NCI-H1048 (cell line): ENCODE results near the gene CDK11A.
"Not testable (repeated sequence)": the region's sequence is repeated elsewhere in the genome, so short reads cannot be mapped to it uniquely, and the experiment has no call there.

ENCODE experiments used
- DNase-seq: peaks from one replicate; lab custom pipeline; 2025; lab: John Stamatoyannopoulos, UW

The CDK11A gene

DNA sequence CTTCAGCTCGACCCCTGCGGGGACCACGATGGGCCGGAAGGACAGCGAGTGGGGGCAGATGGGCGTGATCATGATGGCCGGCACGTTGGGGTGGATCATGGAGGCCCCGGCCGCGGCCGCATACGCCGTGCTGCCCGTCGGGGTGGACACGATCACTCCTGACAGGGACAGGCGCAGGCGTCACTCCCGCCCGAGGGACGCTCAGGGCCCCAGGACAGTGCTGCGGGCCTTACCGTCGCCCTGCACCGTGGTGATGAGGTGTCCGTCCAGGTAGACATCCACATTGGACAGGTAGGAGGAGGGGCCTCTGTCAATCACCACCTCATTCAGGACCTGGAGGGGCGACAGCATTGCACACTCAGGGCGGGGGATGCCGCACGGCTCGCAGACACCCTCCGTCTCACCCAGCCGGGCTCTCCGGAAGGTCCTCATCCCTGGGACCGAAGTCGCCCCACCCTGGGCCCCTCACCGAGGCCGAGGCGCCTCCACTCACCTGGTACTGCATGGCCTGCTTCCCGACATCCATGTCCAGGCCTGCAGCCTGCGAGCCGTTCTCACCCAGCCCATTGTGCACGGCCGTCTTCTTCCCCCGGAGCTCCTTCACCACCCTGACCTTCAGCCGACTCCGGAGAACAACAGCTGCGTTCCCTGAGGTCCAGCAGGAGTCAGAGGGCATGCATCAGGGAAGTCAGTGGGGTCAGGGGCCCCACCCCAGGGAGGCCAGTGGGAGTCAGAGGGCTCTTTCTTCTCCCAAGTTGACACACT is 30.1 kb upstream of the CDK11A start:
- no peak for DNase-seq

DNA sequence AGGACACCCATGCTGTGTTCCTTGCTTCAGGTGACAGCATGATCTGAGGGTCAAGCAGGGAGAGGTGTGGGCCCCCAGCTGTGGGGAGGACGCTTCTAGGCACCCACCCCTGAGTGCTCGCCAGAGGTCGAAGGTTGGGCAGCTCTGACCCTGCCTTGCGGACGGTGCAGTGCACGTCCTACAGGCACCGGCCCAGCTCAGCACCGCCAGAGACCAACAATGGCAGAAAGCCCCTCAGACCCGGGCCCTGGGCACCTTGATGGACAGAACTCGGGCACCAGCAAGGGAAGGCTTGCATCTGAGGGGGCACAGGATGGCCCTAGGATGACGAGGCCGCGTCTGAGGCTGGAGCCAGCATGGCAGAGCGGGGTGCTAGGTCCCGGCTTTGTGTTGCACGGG is 29.4 kb upstream of the CDK11A start:
- DNase-seq: no peak

DNA sequence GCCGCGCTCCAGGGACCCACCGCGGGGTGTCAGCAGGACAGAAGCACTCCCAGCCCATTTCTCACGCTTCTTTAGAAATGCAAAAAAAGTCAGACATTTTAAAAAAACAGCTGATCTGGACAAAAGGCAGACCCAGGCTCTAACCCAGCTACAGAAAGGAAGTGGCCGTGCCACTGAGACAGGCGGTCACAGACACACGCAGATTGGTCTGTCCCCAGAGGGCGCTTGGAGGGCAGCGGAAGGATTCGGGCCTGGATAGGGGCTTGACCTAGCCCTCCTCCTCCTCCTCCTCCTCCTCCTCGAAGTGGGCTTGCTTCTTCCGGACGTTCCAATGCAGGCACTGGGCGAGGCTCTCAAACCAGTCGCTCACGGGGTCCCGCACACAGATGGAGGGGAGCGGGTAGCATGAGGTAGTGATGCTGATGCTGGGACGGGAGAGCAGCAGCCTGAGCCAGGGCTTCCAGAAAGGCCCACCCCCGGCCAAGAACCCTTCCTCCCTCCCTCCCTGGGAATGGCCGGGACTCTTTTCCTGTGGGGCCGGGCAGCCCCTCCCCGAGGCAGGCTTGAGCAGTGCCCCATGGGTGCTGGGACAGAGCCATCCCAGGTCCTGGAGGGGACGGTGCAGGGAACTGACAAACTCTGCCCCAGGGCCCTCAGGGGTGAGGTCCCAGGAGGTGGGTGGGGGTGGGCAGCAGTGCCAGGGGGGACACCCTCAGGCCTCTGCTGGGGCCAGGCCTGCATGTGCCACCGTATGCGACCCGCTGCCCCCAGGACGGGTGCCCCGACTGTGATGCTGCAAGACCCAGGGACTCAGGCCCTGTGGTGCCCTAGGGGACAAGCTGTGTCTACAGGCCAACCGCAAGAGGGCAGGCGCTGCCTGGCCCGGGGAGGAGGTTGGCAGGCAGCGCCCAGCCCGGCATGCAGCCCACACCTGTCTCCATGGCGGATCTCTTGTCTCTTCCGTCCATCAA is 28.8 kb upstream of the CDK11A start:
- no peak for DNase-seq

DNA sequence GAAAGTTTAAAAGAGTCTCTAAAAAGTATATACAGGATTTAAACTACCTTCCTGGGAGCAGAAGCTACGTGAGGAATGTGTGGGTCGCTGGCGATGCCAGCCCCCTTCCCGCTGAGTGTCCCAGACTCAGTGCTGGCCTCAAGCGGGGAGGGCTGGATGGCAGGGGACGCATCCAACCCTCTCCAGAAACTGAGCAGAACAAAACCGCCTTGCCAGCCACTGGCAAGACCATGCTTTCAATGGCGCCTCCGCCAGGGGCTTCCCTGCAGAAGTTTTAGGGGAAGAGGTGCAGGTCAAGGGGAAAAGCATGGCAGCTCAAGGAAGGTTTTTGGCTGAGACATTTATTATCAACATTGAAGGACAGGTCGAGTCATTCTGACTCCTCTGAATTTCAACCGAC is 28.0 kb upstream of the CDK11A start:
- no peak for DNase-seq

DNA sequence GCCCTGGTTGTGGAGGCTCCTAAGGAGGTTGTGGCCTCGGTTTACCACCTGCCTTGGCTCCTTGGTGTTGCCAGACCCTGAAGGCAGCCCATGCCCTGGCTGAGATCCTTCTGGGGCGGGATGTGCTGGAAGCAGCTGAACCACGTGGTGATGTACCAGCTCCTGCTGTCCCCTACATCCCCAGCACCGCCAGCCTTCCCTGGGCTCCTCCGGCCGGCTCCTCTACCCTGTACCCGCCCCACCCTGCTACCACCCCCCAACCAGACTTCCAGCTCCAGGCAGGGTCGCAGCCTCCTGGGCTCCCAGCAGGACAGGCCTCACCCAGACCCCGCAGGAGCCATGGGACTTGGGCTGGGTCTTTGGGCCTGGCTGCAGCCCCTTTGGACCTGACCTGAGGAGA is 25.8 kb upstream of the CDK11A start:
- not testable (repeated sequence) for DNase-seq

DNA sequence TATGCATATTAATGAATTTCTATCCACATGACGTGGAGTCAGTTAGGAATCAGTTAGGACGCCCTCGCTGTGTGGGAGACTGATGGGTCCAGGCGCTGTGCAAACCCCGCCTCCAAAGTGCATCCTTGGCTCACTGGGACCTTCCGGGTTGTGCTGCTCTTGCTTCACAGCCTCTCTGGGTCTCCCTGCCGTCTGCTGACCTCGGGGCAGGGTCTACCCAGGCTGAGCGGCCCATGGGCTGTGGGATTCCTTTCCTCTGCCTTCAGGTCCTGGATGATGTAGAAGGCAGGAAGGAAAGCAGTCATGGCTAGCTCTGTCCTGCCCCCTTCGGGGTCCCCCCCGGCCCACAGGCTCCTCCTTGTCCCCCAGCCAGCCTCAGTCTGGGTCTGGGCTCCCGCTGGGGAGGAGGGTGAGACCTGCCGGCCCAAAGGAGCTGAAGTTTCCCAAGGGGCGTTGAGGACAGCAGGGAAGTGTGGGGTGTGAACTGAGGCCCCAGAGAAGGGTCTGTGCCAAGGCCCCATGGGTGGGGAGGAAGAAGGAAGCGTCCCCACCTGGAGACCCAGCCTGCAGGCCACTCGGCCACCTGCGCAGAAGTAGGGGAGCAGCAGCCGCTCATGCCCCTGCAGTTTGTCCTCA is 24.6 kb upstream of the CDK11A start:
- DNase-seq: no peak

DNA sequence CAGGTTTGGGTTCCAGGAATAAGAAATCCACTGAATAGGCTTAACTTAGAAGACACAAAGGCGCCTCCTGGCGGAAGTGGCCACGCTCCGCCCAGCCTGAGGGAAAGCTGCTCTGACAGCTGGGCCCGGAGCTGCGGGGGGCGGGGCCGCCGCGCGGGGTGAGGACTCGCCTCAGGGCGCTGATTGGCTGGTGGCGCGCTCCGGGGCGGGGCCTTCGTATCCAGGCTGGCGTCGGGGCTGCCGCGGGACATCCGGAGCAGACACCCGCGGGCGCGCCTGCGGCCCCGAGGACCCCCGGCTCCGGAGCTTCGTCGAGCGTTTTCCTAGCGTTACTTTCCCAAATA is 22.4 kb upstream of the CDK11A start:
- DNase-seq: not testable (repeated sequence)

DNA sequence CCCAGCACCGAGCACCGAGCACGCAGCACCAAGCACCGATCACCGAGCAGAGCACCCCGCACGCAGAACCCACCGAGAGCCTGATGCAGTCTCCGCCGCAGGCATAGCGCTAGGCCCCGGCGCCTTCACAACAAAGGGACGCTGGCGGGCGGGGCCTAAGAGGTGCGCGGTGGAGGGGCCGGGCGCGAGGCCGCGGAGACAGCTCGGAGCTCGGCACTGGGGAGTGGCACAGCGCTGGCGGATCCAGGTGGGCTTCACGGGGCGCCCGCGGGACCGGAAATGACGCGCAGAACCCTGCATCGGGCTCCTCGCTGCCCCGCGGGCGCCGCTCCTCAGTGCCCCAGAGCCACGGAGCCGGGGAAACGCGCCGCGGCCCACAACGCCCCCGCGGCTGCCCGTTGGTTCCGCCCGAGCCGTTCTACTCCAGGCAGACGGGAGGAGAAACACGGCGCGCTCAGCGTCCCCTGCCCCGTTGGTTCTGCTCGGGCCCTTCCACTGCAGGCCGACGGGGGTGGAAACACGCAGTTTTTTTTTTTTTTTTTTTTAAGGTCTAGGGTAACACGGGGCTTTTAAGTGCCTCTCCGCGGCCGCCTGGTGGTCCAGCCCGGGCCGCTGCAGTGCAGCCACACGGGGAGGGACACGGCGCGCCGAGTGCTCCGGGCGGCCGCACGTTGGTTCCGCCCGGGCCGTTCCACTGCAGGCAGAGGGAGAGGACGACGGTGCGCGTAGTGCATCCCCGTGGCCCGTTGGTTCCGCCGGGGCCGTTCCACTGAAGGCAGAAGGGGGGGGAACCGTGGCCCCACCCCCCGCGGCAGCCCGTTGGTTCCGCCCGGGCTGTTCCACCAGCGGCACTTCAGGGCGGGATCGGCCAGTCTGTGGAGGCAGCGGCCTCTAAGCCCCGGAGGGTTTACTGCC is 21.8 kb upstream of the CDK11A start:
- DNase-seq: not testable (repeated sequence)

DNA sequence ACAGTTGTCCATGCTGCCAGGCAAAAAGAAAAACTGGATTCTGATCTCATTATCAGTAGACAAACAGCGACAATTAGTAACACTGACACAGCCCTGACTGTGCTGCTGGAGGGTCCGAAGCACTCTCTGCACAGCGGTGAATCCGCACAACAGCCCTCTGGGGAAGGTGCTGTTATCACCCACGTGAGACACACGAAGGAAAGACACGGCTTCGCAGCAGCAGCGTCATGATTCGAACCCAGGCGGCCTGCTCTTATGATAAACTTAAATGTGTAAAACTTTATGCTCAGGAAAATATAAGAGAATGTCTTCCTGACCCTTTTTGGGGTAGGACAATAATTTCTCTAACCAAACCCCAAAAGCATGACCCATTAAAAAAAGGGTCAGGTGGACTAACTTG is 18.4 kb upstream of the CDK11A start:
- DNase-seq: not testable (repeated sequence)

DNA sequence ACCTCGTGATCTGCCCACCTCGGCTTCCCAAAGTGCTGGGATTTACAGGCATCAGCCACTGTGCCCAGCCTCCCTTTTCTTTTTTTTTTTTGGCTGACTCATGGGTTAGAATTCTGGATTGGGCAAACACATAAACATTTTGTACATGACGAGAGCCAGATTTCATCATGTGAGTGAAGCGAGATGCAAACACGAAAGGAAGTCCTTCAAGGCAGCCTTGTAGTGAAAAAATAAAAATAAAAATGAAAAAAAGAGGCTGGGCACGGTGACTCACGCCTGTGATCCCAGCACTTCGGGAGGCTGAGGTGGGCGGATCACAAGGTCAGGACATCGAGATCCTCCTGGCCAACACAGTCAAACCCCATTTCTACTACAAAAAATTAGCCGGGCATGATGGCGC is 16.9 kb upstream of the CDK11A start:
- DNase-seq: not testable (repeated sequence)

DNA sequence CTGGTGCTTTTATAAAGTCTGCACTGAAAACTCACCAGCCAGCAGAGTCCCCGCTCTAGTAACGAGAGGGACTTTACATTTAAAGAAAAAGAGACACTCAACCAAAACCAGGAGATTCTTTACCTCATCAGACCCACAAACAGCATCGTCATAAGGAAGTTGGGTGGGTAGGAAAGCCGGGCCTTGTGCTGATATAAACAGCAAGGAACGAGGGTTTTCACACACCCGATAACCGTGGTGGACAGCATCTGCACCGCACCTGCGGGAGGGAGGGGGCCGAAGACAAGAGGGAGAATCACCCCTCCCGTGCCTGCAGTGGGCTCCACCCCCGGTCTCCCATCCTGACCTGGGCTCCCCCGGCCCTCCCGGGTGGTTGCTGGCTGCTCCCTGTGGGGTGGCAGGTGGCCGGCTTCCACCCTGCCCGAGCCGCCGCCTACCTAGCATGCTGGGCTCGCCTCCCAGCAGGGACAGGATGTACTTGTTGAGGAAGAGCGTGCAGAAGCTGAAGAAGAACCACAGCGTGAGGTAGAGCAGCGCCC is 14.7 kb upstream of the CDK11A start:
- not testable (repeated sequence) for DNase-seq

DNA sequence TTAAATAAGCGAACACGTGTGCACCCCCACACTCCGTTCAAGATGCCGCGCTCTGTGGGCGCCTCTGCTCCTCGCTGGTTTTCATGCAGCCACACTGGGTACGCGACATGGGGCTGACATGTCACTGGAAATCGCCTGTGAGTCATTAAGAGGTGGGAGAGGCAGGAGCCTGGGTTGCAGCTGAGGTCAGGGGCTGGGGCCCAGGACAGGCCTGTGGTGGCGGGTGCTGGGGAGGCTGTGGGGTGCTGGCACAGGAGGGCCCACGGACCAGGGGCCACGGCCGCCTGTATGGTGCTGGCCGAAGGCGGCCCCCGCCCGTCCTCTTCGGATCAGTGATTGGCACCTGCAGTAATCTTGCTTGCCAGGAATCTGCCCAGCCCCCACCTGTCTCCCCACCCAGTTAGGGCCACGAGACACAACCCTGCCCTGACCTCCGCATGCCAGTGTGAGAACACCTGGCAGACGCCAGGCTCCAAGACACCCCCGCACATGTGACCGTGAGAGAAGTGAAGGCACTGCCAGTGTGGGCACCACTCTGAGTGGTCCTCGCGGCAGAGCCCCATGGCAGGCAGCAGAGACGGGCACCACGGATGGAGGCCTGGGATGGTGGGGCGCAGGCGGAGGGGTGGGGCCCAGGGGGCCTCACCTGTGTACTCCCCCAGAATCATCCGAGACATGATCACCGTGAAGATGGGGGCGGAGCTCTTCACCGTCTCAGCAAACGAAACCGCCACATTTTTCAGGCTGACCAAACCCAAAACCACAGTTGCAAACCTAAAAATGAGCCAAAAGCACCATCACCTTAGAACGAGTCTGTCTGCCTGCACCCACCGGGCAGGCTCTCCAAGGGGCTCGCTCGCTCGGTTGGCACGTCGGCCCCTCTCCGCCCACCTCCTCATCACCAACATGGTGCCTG is 13.8 kb upstream of the CDK11A start:
- DNase-seq: not testable (repeated sequence)

DNA sequence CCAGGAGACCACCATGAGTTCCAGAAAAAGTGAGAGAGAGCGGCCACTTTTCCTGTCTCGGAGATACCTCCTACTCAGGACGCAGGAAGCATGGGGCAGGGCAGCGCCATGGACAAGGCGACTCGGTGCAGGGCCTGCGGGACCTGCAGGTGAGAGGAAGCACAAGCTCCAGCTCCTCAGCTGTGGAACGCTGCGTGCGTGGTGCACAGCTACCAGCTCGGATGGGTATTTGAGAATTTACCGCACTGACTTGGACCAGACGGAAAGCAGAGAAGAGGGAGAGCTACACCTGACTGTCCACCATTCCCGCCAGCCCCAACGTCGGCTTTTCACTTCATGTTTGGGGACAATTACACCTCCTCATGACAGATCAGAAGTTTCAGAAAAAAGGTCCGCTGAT is 8.2 kb upstream of the CDK11A start:
- DNase-seq: no peak

DNA sequence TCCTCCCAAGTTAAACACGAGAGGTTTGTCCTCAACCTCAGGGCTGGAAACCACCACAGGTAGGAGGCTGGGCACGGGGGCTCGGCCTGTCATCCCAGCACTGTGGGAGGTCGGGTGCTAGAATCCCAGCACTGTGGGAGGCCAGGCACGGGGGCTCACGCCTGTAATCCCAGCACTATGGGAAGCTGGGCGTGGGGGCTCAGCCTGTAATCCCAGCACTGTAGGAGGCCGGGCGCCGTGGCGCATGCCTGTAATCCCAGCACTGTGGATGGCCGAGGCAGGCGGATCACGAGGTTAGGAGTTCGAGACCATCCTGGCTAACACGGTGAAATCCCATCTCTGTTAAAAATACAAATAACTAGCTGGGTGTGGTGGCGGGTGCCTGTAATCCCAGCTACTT is 6.7 kb upstream of the CDK11A start:
- DNase-seq: no peak

DNA sequence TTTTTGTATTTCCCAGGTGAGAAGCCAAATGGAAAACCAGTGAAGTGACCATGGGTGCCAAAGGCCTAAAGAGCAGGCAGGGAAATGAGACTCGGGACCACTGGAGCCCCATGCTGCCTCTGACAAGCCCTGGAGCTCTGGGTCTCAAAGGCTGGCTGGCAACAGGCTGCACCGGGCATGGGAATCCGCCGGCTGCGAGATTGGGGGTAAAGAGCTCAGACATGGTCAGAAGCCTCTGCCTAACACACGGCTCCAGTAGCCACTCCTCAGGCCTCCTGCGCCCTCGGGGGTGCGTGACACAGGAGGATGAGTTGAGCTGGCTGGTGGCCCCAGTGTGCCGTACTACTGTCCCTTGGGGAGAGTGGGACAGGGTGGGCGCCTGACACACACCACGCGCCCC is 6.1 kb upstream of the CDK11A start:
- not testable (repeated sequence) for DNase-seq

DNA sequence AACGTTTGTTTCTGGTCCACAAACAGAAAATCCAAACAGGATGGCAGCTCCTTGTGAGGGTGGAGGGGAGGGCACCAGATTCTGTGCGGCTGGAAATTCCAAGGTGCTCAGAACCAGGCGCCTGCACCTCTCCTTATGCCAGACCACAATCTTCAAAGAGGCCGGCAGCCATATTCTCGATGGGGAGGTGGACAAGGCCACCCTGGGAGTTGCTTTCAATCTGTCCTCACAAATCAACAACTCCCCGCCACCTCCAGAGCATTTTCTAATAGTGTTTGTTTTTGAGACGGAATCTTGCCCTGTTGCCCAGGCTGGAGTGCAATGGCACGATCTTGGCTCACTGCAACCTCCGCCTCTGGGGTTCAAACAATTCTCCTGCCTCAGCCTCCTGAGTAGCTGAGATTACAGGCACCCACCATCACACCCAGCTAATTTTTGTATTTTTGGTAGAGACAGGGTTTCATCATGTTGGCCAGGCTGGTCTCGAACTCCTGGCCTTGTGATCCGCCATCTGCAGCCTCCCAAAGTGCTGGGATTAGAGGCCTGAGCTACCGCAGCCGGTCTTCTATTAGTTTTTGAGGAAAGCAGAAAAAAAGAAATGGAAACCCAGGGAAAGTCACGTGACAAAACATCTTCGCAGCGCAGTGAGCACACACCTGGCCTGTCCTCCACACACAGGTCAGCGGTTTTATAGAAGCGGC is 5.1 kb upstream of the CDK11A start:
- DNase-seq: not testable (repeated sequence)

DNA sequence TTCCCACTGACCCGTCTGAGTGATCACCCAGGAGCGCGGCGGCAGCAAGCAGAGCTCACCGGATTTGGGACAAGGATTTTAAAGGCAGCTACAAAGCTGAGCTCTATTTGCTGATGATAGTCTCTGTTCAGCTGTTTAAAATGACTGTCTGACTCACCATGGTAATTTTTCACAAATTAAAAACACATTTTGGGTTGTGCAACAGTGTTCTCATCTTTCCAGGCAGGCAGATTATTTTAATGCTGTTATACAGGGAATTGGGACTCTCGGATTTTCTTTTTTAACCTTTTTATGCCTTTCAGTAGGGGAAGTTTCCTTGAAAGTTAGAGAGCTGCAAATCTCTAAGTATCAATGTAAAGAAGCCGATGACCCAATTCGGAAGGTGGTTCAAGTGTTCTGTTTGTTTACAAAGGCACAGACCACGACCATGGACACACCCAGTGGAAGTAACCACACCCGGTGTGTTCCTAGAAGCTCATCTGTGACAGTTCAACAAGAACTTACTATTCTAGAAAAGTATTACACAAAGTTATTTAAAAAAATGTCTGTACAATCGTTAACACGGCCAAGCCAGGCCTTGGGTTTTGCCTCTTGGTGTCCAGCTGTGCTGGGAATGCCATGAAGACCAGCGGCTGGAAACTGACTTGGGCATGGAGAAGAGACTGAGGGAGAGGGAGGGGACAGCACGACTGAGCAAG is 4.3 kb upstream of the CDK11A start:
- DNase-seq: not testable (repeated sequence)

DNA sequence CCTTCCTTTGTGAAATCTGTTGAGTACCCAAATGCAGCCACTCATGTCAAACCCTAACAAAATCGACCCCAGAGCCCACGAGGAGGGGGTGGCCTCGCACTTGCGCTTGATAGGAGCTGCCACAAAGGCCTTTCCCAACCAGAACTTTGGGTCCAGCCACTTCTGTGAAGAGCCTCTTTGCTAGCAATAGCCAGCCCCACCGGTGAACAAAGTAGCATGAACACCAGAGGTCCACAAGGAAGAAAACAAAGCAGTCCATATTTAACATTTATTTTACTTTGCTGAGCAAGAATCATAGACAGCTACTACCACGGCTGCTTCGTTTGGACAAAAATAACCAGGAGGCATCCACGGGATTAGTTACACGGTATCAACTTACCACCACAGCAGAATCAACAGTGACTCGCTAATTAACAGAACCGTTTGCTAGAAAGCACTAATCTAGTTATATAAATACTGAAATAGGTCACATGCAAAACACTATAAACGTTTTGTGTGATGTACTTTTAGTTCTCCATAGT is 3.0 kb upstream of the CDK11A start:
- DNase-seq: not testable (repeated sequence)

DNA sequence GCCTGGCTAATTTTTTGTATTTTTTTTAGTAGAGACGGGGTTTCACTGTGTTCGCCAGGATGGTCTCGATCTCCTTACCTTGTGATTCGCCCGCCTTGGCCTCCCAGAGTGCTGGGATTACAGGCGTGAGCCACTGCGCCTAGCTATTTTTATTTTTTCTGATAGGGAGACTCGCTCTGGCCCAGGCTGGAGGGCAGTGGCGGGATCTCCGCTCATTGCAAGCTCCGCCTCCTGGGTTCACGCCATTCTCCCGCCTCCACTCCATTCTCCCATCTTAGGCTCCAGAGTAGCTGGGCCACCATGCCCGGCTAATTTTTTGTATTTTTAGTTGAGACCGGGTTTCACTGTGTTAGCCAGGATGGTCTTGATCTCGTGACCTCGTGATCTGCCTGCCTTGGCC is 1.9 kb upstream of the CDK11A start:
- DNase-seq: not testable (repeated sequence)
